COR-L47 (cell line): ENCODE results near the gene BCAS3.

Source experiments
- DNase-seq: peaks from one replicate; lab custom pipeline; 2025; lab: John Stamatoyannopoulos, UW

Gene BCAS3

GRCh38 chr17:60675997-60676396 is 1.7 kb upstream of the BCAS3 start:
- no peak for DNase-seq

DNA sequence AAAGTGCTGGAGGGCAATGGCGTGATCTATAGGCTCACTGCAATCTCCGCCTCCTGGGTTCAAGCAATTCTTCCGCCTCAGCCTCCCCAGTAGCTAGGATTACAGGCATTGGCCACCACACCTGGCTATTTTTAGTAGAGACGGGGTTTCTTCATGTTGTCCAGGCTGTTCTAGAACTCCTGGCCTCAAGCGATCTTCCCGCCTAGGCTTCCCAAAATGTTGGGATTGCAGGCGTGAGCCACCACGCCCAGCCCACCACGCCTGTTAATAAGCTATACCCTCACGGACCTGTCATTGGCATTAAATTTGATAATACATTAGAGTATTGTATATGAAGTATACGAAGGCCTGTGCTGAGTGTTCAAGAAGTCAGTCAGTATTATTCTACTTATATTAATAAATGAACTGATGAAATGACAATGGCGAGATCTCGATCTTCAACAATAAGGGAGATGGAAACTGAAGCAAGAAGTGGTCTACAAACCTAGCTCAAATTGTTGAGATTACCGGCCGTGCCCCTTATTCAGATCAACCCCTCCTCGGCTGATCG is 818 bp upstream of the BCAS3 start:
- DNase-seq, result no peak

- no peak for DNase-seq
These were observed 430 bp downstream of the BCAS3 start for GRCh38 chr17:60678118-60678444.

GRCh38 chr17:60679287-60679686 is 1.6 kb downstream of the BCAS3 start:
- DNase-seq, result no peak

- DNase-seq, result no peak
These were observed 3.1 kb downstream of the BCAS3 start for GRCh38 chr17:60680754-60681153.

DNA sequence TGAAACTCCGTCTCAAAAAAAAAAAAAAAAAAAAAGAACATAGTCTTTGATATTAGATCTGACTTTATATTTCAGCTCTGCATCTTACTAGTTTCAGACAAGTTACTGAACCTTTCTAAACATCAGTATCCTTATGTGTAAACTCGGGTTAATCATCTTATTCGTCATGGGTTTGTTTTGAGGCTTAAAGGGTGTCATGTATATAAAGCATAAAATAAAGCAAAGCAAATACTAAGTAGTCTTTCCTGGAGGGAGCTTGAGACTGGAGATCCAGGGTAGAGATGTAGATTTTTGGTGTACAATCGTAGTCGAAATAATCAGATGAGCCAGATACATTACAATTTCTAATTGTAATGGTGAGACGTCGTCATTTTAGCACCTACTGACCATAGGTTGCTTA is 7.8 kb downstream of the BCAS3 start:
- DNase-seq, result no peak

DNA sequence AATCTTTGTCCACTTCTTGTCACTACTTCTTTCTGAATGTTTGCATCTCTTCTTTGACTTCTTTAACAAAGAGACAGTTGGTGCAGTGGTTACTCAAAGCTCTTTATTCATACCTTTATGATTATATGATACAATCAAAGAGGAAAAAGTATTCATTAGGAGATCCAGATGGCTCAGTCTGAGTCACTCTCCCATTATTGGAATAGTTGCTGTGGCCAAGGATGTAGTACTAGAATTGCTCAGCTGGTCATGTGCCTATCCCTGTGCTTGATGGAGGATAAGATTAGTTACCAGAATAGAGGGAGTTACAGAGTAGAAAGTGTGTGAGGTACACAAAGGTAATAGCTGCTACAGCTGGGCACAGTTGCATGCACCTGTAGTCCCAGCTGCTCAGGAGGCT is 18.3 kb downstream of the BCAS3 start:
- no peak for DNase-seq

DNA sequence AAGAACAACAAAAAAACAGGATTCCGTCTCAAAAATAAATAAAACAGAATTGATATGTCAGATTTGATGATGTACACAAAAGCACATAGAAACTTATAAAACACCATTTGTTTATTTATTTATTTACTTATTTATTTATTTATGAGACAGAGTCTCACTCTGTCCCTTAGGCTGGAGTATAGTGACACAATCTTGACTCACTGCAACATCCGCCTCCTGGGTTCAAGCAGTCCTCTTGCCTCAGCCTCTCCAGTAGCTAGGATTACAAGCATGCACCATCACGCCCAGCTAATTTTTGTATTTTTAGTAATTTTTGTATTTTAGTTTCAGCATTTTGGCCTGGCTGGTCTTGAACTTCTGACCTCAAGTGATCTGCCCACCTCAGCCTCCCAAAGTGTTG is 21.4 kb downstream of the BCAS3 start:
- DNase-seq, result no peak

GRCh38 chr17:60704170-60704569 is 26.5 kb downstream of the BCAS3 start:
- no peak for DNase-seq

DNA sequence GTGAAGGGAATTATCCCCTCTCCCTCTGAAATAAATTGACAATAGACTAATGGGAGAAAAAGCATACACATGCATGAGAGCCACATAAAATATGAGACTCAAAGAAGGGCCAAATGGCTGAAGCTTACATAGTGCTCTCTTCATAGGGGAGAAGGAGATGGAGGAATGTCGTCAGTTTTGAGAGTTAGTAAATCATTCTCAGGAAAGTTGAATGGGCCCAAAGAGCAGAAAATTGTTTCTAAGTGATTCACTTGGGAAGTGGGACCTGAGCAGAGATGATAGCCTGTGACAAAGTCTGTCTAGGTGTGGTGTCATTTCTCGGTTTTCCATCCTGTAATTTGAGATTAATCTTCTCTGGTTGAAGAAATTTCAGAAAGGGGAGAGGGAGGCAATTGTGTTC is 35.0 kb downstream of the BCAS3 start:
- DNase-seq, result no peak

GRCh38 chr17:60713608-60714007 is 36.0 kb downstream of the BCAS3 start:
- no peak for DNase-seq

DNA sequence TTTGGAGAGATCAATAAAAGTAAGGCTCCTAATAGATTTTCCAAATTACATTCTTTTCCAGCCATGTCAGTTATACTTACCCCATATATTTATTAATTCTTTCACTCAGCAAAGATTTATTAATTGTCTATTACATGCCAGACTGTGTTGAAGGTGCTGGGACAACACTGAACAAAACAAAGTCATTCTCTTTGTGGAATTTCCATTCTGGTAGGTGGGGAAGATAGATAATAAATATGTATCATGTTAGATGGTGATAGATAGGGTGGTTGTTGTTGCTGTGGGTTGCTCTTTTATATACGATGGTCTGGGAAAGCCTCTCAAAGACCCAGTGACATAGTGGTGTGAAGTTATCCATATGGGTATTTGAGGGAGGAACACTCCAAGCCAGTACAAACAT is 39.1 kb downstream of the BCAS3 start:
- DNase-seq, result no peak

DNA sequence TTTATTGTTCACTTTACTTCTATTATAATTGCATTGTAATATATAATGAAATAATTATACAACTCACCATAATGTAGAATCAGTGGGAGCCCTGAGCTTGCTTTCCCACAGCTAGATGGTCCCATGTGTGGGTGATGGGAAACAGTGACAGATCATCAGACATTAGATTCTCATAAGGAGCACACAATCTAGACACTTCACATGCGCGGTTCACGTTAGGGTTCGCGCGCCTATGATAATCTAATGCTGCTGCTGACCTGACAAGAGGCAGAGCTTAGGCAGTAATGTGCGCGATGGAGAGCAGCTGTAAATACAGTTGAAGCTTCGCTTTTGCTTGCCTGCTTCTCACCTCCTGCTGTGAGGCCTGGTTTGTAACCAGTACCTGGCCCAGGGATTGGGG is 40.2 kb downstream of the BCAS3 start:
- no peak for DNase-seq

- no peak for DNase-seq
These were observed 43.3 kb downstream of the BCAS3 start for GRCh38 chr17:60720763-60721531.

GRCh38 chr17:60724647-60725046 is 47.0 kb downstream of the BCAS3 start:
- no peak for DNase-seq

- DNase-seq, result no peak
These were observed 52.2 kb downstream of the BCAS3 start for GRCh38 chr17:60729854-60730253.

DNA sequence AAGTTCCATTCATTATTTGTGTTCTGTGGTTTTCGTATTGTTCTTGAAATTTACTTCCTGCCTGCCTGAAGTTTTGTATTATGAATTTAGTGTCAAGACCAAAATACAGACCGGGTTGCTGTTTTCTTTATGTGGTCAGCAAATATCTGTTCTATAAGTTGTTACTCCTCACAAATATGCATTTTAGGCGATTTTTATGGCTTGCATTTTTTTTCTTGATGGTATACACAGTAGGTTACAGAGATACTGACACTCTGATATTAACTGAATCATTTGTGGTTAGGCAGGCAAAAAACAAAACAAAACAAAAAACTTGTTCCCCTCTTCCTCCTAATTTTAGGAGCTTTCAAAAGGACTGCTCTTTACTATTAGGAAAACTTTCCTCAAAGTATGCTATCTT is 52.6 kb downstream of the BCAS3 start:
- DNase-seq, result no peak

DNA sequence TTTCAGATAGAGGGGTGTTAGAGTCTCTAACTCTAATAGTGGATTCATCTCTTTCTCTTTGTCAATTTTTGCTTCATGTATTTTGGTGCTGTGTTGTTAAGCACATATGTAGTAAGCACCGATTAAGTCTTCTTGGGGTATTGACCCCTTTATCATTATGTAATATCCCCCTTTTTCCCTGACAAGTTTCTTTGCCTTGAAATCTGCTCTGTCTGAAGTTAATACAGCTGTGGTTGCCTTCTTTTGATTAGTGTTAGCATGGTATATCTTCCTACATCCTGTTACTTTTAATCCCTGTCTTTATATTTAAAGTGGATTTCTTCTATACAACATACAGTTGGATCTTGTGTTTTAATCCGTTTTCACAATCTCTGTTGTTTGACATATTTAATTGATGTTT is 60.6 kb downstream of the BCAS3 start:
- no peak for DNase-seq

- no peak for DNase-seq
These were observed 62.9 kb downstream of the BCAS3 start for GRCh38 chr17:60740584-60740983.

GRCh38 chr17:60741031-60741430 is 63.4 kb downstream of the BCAS3 start:
- no peak for DNase-seq

GRCh38 chr17:60743282-60743681 is 65.6 kb downstream of the BCAS3 start:
- DNase-seq, result no peak

DNA sequence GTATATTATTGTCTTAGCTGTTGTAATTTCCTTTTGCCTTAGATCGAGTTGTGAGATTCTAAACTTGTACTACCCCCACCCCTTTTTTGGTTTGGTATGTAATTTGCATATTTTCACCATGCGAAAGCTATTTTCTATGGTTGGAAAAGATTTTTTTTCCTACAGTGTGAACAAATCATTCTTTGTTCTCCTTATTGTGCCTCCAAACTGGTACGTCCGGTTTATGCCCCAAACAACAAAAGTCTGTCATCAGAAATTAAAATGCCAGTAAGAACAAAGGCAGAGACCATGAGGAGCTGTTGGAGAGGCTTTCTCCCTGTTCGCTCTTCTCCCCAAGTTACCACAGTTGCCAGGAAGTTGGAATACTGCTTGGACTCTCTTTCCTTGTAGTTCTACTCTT is 66.1 kb downstream of the BCAS3 start:
- no peak for DNase-seq

DNA sequence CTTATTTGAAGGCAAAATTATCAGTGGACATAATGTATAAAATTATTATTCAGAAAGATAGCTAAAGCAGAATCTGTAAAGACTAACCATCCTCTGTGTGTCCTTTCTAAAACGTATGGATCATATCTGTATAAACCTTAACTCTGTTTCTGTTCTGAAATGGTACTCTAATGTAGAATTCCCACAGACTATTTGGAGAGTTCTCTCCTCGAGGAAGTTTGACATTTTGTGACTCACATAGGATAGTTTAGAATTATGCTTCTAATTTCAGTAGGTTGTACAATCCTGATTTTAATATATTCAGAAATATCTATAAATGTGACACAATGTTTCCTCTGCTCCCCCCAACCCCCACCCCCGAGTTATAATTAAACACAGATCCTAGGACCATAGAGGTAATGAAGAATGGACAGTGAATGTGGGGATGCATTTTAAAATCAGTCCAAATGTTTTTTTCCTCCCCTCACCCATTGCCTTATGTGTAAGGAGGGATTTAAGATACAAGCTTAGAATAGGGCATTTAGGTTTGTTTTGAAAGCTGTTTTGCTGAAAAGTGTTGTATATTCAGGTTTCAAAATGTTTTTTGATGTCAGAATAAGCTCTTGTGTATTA is 66.8 kb downstream of the BCAS3 start:
- DNase-seq, result no peak

DNA sequence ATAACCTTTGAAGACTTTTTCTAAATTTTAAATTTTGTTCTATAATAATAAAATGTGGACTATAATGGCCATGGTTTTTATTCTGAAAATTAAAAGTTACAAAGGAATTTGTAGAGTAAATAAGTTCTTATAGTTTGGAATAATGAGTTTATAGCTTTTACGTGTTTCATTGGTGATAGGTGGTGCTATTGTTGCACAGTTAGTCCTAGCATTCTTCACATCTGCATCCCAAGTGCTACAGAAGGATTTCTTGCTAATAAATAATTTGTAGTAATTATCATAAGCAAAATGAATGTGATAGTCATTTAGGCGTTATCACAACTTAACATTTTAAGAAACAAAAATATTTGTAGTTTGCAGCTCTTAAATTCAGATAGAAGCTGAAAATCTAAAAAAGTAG is 67.9 kb downstream of the BCAS3 start:
- DNase-seq, result no peak
